Measurements from ENCODE around the gene AMER3. TPM values are rescaled to one million over a fixed set of nuclear protein-coding genes. Genes with fewer than 3 reads are reported as not detected.

The AMER3 gene
- total and polyA plus RNA-seq, 10 of the 15 experiments (the other 5 are each of a cell fraction or from before 2014, with no cell fraction given), result not detected

- intact Hi-C loops (cut with micrococcal nuclease; ENCODE audit: unreplicated experiment) (no loop called here), in situ Hi-C loops (cut with MboI) (no loop called here)
- no peak for FAIRE-seq
- H2AFZ ChIP-seq (ENCODE audit: control insufficient read depth, low read depth, low read length), result peak within 1 kb of the TSS; percentile 68
- no peaks in the 10 kb centered on the region for H4K20me1 ChIP-seq (ENCODE audit: control insufficient read depth, insufficient read depth)
- 54% methylated on average over 8 of the region's 8 CpGs for WGBS (ENCODE audit: insufficient coverage, insufficient replicate concordance, low lambda C conversion rate, missing lambda C conversion rate)
- ChIA-PET RAD21 (ENCODE audit: unreplicated experiment) (no interaction called here), CTCF (no interaction called here), POLR2A (no interaction called here), SMC1A (ENCODE audit: uncharacterized antibody, unreplicated experiment) (no interaction called here)
- no peak within 1 kb of the TSS for H3K27ac ChIP-seq (ENCODE audit: control insufficient read depth, insufficient read depth)
- peak within 1 kb of the TSS; percentile 90; the same call in 1 of the 2 replicates for H3K4me2 ChIP-seq (ENCODE audit: control insufficient read depth, insufficient read depth)
- BruUV-seq (replicated peaks), result no TSS peak
- no peaks in the 10 kb centered on the region for H3K36me3 ChIP-seq (ENCODE audit: control insufficient read depth in 2 of 2, insufficient read depth in 2 of 2, low read length in 1 of 2)
- peaks cover 9% of the 10 kb centered on the region for H3K4me1 ChIP-seq (ENCODE audit: control insufficient read depth, insufficient read depth, low read length)
- no peaks in the 10 kb centered on the region for H3K27me3 ChIP-seq (replicated peaks in 1 of 2; ENCODE audit: control insufficient read depth in 2 of 2, insufficient read depth in 2 of 2, low read length in 1 of 2)
- ATAC-seq, result no peak
- no peaks in the 10 kb centered on the region for H3K79me2 ChIP-seq (ENCODE audit: control insufficient read depth, insufficient read depth, low read length)
- TF ChIP-seq ZBTB40 (IDR thresholded peaks at IDR 0.05; ENCODE audit: borderline replicate concordance) (no peak), CBX3 (IDR thresholded peaks at IDR 0.05; ENCODE audit: borderline replicate concordance, low read depth) (no peak), IRF3 (IDR thresholded peaks at IDR 0.05) (no peak), MYC (IDR thresholded peaks at IDR 0.05; ENCODE audit: insufficient read depth, insufficient read length, insufficient replicate concordance, low read length, severe bottlenecking) (no peak), MTA3 (IDR thresholded peaks at IDR 0.05; ENCODE audit: borderline replicate concordance, low read length) (no peak), ZBTB4 (CRISPR knock-in tag; IDR thresholded peaks at IDR 0.05) (no peak), RB1 (IDR thresholded peaks at IDR 0.05; ENCODE audit: borderline replicate concordance) (no peak), ASH2L (IDR thresholded peaks at IDR 0.05; ENCODE audit: borderline replicate concordance, low read depth) (no peak), RFX5 (IDR thresholded peaks at IDR 0.05; ENCODE audit: low read depth, low read length) (no peak)
- H3K4me3 ChIP-seq, result no peak within 1 kb of the TSS
- no peak within 1 kb of the TSS for H3K9ac ChIP-seq (ENCODE audit: control insufficient read depth, insufficient read depth, low read length)
- DNase-seq (ENCODE audit: low read depth, low spot score), result no peak
- H3K9me3 ChIP-seq (replicated peaks; ENCODE audit: control insufficient read depth, insufficient read depth, low read length), result no peaks in the 10 kb centered on the region; the same call in 2 of the 3 replicates
These were observed 26.6 kb upstream of the AMER3 start, which contains the start of gene GPR148 for GRCh38 chr2:130728549-130729316. GPR148 (plus strand) TSS chr2:130729070; CDS start chr2:130729152, 82 bp downstream.
